ENCODE results near the gene DEDD. TPM values are rescaled to one million over a fixed set of nuclear protein-coding genes. Genes with fewer than 3 reads are reported as not detected.

DEDD gene
- total RNA-seq, 1 donor from 2014 or later, result 34.6 TPM

DNA sequence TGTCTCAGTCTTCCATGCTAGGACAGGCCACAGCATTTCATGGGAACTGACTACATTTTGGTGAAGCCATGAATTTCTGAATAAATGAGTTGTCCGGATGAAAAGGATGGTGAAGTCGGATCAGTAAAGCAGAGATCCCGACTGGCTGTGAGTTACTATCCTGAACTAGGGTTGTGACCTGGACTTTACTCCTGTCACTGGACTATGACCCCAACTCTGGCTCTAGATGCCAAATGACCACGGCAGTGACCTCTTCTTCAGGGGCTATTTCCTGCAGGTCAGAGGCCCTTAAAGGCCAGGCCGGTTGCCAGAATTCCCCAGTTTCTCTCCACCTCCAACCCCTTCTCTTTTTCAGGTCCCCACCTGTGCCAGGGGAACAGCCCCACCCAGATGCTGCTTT lies 41.4 kb downstream of the DEDD start:
- TF ChIP-seq, protein P1, sequence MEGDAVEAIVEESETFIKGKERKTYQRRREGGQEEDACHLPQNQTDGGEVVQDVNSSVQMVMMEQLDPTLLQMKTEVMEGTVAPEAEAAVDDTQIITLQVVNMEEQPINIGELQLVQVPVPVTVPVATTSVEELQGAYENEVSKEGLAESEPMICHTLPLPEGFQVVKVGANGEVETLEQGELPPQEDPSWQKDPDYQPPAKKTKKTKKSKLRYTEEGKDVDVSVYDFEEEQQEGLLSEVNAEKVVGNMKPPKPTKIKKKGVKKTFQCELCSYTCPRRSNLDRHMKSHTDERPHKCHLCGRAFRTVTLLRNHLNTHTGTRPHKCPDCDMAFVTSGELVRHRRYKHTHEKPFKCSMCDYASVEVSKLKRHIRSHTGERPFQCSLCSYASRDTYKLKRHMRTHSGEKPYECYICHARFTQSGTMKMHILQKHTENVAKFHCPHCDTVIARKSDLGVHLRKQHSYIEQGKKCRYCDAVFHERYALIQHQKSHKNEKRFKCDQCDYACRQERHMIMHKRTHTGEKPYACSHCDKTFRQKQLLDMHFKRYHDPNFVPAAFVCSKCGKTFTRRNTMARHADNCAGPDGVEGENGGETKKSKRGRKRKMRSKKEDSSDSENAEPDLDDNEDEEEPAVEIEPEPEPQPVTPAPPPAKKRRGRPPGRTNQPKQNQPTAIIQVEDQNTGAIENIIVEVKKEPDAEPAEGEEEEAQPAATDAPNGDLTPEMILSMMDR (IDR thresholded peaks at IDR 0.05; ENCODE audit: partially characterized antibody, unreplicated experiment), result no peak

DNA sequence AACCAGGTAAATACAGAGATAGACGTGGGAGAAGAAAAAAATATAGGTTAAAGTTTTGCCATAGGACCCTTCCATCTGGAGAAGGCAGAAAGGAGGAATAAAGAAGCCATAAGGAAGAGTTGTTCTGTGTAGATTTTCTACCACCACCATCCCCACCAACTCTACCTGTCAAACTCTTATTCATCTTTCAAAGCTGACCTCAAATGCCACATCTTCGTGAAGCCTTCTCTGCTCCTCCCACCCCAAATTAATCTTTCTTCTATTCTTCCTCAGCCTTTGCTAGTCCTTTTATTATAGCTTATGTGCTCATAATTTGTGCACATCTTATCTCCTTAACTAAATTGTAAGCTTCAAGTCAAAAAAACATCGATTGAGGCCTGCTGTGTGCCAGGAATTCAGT lies 41.9 kb downstream of the DEDD start:
- Mint-ChIP-seq H3K27ac (ENCODE audit: unreplicated experiment) (no peak overlapping the region), H3K4me3 (ENCODE audit: unreplicated experiment) (no peak overlapping the region), H3K36me3 (ENCODE audit: unreplicated experiment) (no peaks in the 10 kb centered on the region), H3K27me3 (ENCODE audit: unreplicated experiment) (peaks cover 11% of the 10 kb centered on the region), H3K4me1 (ENCODE audit: low read depth, unreplicated experiment) (no peaks in the 10 kb centered on the region), H3K9me3 (ENCODE audit: unreplicated experiment) (peaks cover 3% of the 10 kb centered on the region)
- TF ChIP-seq, protein P1 (IDR thresholded peaks at IDR 0.05; ENCODE audit: partially characterized antibody, unreplicated experiment), result no peak
- no peak for DNase-seq

More for the DNA sequence above, 41.4 kb downstream of the DEDD start:
- no peaks in the 10 kb centered on the region for H3K4me1 Mint-ChIP-seq (ENCODE audit: low read depth, unreplicated experiment)
- peaks cover 3% of the 10 kb centered on the region for H3K9me3 Mint-ChIP-seq (ENCODE audit: unreplicated experiment)
- no peaks in the 10 kb centered on the region for H3K36me3 Mint-ChIP-seq (ENCODE audit: unreplicated experiment)
- H3K27ac Mint-ChIP-seq (ENCODE audit: unreplicated experiment), result no peak overlapping the region
- H3K27me3 Mint-ChIP-seq (ENCODE audit: unreplicated experiment), result peaks cover 10% of the 10 kb centered on the region
- no peak for DNase-seq
- H3K4me3 Mint-ChIP-seq (ENCODE audit: unreplicated experiment), result no peak overlapping the region

DNA sequence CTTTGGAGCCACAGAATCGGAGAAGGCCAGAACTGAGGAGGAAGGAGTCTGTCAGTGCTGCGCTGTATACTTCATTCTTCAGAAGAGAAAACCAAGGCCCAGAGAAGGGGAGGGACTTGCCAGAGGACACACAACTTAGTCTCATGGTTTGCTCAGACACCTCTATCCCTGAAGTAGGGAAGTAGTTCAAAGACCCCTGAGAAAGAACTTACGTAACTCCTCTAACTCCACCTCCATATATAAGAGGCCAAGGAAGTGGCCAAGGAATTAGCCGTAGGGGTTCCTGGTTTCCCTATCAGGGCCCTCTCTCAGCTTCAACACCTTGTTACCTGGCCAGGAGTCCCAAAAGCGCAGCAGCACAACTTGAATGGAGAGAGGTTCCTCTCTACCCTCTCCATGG lies 42.5 kb downstream of the DEDD start:
- Mint-ChIP-seq H3K27me3 (ENCODE audit: unreplicated experiment) (peaks cover 8% of the 10 kb centered on the region), H3K27ac (ENCODE audit: unreplicated experiment) (no peak overlapping the region), H3K36me3 (ENCODE audit: unreplicated experiment) (no peaks in the 10 kb centered on the region), H3K4me3 (ENCODE audit: unreplicated experiment) (no peak overlapping the region), H3K9me3 (ENCODE audit: unreplicated experiment) (peaks cover 3% of the 10 kb centered on the region), H3K4me1 (ENCODE audit: low read depth, unreplicated experiment) (no peaks in the 10 kb centered on the region)
- TF ChIP-seq, protein P1 (IDR thresholded peaks at IDR 0.05; ENCODE audit: partially characterized antibody, unreplicated experiment), result no peak
- DNase-seq, result no peak

DNA sequence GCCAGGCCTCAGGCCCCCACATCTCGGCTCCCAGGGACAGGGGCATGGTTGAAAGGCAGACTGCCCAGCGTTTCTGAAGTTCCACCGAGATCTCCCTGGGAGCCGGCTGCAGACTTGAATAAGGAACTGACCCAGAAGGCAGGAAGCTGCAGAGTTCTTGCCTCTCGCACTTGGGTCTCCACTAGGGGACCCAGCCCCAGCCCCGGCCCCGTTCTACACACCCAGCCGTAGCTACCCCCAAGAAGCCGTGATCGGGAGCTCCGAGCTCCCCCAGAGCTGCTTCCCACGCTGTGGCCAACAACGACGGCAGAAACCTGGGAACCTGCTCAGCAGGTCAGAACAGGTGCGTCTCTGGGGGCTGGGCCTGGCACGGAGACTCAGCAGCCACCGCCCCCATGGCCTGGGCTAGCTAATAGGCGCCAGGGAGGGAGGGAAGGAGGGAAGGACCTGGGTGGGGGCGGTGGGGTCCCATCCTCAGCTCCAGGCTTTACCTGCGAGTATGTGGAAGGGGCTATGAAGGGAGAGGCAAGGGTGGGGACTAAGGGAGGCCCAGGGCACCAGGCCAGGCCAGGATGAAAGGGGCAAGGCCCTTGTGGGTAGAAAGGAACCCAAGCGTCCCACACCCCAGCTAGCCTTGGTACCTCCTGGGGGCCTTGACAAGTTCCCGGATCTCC lies 43.1 kb downstream of the DEDD start, which contains the start of gene NECTIN4:
Gene NECTIN4 (minus strand): TSS at position 308 of the 674 bp plus-strand sequence. CDS start 262 bp downstream, at position 46.
- no peak for DNase-seq
- no peaks in the 10 kb centered on the region for H3K36me3 Mint-ChIP-seq (ENCODE audit: unreplicated experiment)
- H3K9me3 Mint-ChIP-seq (ENCODE audit: unreplicated experiment), result peaks cover 3% of the 10 kb centered on the region
- no peaks in the 10 kb centered on the region for H3K4me1 Mint-ChIP-seq (ENCODE audit: low read depth, unreplicated experiment)
- TF ChIP-seq, protein P1 (IDR thresholded peaks at IDR 0.05; ENCODE audit: partially characterized antibody, unreplicated experiment), result no peak
- no peak within 1 kb of the TSS for H3K27ac Mint-ChIP-seq (ENCODE audit: unreplicated experiment)
- H3K27me3 Mint-ChIP-seq (ENCODE audit: unreplicated experiment), result peaks cover 7% of the 10 kb centered on the region
- no peak within 1 kb of the TSS for H3K4me3 Mint-ChIP-seq (ENCODE audit: unreplicated experiment)

DNA sequence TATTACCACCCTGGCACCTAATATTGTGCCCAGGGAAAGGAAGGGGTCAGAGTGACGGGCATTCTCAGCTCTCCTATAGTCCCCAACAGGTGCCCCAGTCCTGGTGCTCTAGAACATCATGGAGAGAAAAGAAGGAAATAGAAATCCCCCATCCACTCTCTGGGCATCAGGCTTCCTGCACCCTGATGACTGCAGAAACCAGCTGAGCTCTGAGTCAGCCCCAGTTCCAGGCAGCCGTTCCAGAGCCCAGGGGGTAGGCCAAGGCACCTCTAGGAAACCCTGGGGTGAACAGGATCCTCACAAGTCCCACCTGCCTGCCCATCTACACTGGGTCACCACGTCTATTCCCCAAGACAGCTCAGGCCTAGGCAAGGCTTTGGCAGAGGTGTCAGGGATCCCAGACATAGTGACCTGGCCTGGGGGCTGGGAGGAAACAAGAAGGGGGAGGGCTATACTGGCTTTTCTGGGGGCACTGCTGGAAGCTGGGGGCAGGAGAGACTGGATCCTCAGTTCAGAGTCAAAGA lies 43.8 kb downstream of the DEDD start:
- Mint-ChIP-seq H3K36me3 (ENCODE audit: unreplicated experiment) (no peaks in the 10 kb centered on the region), H3K27me3 (ENCODE audit: unreplicated experiment) (peaks cover 11% of the 10 kb centered on the region), H3K9me3 (ENCODE audit: unreplicated experiment) (peaks cover 3% of the 10 kb centered on the region), H3K4me3 (ENCODE audit: unreplicated experiment) (no peak overlapping the region), H3K4me1 (ENCODE audit: low read depth, unreplicated experiment) (no peaks in the 10 kb centered on the region), H3K27ac (ENCODE audit: unreplicated experiment) (no peak overlapping the region)
- TF ChIP-seq, protein P1 (IDR thresholded peaks at IDR 0.05; ENCODE audit: partially characterized antibody, unreplicated experiment), result no peak
- no peak for DNase-seq
